Mesendoderm (in vitro differentiated cells): ENCODE measurements around the gene ARFGAP1.

ENCODE experiments used
- DNase-seq: peaks from one replicate; pipeline ENCODE4 v3.0.0; 2013
- H2AK5ac ChIP-seq: 2 replicates; pipeline ENCODE4 v1.6.1; 2013; ENCODE audit warnings: low read length, inconsistent platforms
- H2BK120ac ChIP-seq: 2 replicates; pipeline ENCODE4 v1.6.1; 2013; ENCODE audit warnings: low read depth, mild to moderate bottlenecking, low read length, moderate library complexity, mixed read lengths
- H2BK15ac ChIP-seq: replicated peaks from 2 replicates; pipeline ENCODE4 v1.6.1; 2013; ENCODE audit warnings: low read depth, mild to moderate bottlenecking, moderate library complexity
- H2BK5ac ChIP-seq: 2 replicates; pipeline ENCODE4 v1.6.1; 2013; ENCODE audit warnings: low read length, inconsistent platforms
- H3K18ac ChIP-seq: 2 replicates; pipeline ENCODE4 v1.6.1; 2013; ENCODE audit warnings: mild to moderate bottlenecking, low read length, mixed read lengths
- H3K23ac ChIP-seq: one replicate; pipeline ENCODE4 v1.6.1; 2013; ENCODE audit warnings: low read length
- H3K27ac ChIP-seq: 2 replicates; pipeline ENCODE4 v1.5.1; 2013; ENCODE audit warnings: low read depth, mild to moderate bottlenecking, inconsistent platforms, low read length, moderate library complexity
- H3K27me3 ChIP-seq: 2 replicates; pipeline ENCODE4 v1.6.1; 2013; ENCODE audit warnings: low read length, control low read depth, mild to moderate bottlenecking, inconsistent platforms; ENCODE audit not compliant: insufficient read depth, poor library complexity
- H3K36me3 ChIP-seq: 2 replicates; pipeline ENCODE4 v1.6.1; 2013; ENCODE audit warnings: low read length, inconsistent platforms; ENCODE audit not compliant: control insufficient read depth, insufficient read depth
- H3K4ac ChIP-seq: one replicate; pipeline ENCODE4 v1.6.1; 2013; ENCODE audit warnings: low read depth, mild to moderate bottlenecking, low read length, moderate library complexity
- H3K4me1 ChIP-seq: 2 replicates; pipeline ENCODE4 v1.6.1; 2013; ENCODE audit warnings: low read depth, low read length, inconsistent platforms; ENCODE audit not compliant: control insufficient read depth
- H3K4me2 ChIP-seq: 2 replicates; pipeline ENCODE4 v1.6.1; 2013; ENCODE audit warnings: low read length
- H3K4me3 ChIP-seq: 2 replicates; pipeline ENCODE4 v1.5.1; 2013; ENCODE audit warnings: mild to moderate bottlenecking, low read length
- H3K56ac ChIP-seq: one replicate; pipeline ENCODE4 v1.6.1; 2013; ENCODE audit warnings: low read length
- H3K79me1 ChIP-seq: 2 replicates; pipeline ENCODE4 v1.6.1; 2013; ENCODE audit warnings: low read length, inconsistent platforms
- H3K79me2 ChIP-seq: 2 replicates; pipeline ENCODE4 v1.6.1; 2013; ENCODE audit warnings: mild to moderate bottlenecking, low read length; ENCODE audit not compliant: control insufficient read depth, insufficient read depth
- H3K9ac ChIP-seq: 2 replicates; pipeline ENCODE4 v1.6.1; 2013; ENCODE audit warnings: low read length, inconsistent platforms
- H4K5ac ChIP-seq: one replicate; pipeline ENCODE4 v1.6.1; 2013; ENCODE audit warnings: low read length
- H4K8ac ChIP-seq: one replicate; pipeline ENCODE4 v1.6.1; 2013; ENCODE audit warnings: low read depth, mild to moderate bottlenecking, control low read depth, low read length, moderate library complexity
- WGBS: extraction: QIAGEN DNeasy Blood & Tissue Kit; methylation state at CpG from one replicate; pipeline ENCODE4 v1.1.7; 2013; ENCODE audit warnings: low lambda C conversion rate, missing lambda C conversion rate; ENCODE audit not compliant: insufficient coverage; ENCODE audit errors: extremely low coverage; 5-methylcytosine and 5-hydroxymethylcytosine counted together

ARFGAP1 gene

DNA sequence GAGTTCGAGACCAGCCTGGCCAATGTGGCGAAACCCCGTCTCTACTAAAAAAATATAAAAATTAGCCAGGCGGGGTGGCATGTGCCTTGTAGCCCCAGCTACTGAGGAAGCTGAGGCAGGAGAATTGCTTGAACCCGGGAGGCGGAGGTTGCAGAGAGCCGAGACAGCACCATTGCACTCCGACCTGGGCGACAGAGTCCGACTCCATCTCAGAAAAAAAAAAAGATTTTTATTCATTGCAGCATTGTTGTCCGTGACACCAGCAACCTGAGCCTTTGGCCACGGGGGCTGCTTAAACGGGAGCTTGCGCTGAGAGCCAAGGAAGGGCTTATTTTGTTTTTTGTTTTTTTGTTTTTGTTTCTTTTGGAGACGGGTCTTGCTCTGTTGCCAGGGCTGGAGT, 7.3 kb downstream of the ARFGAP1 start:
- H3K18ac ChIP-seq: no peak overlapping the region
- H3K9ac ChIP-seq: no peak overlapping the region
- H3K4me3 ChIP-seq: no peak overlapping the region
- H3K79me2 ChIP-seq: peaks cover 14% of the 10 kb centered on the region
- H3K4me1 ChIP-seq: no peaks in the 10 kb centered on the region
- H3K4me2 ChIP-seq: no peak overlapping the region
- no peak overlapping the region for H2AK5ac ChIP-seq
- H4K5ac ChIP-seq: no peak overlapping the region
- no peak overlapping the region for H2BK5ac ChIP-seq
- H2BK15ac ChIP-seq: no peak overlapping the region
- H4K8ac ChIP-seq: no peak overlapping the region
- H3K23ac ChIP-seq: no peak overlapping the region
- H3K27me3 ChIP-seq: no peaks in the 10 kb centered on the region
- no peak overlapping the region for H3K56ac ChIP-seq
- DNase-seq: no peak
- no peak overlapping the region for H3K4ac ChIP-seq
- no peak overlapping the region for H3K27ac ChIP-seq
- H3K79me1 ChIP-seq: peaks cover 6% of the 10 kb centered on the region
- peaks cover 12% of the 10 kb centered on the region for H3K36me3 ChIP-seq
- H2BK120ac ChIP-seq: no peak overlapping the region
- WGBS: no CpG with 5 or more reads among the region's 15 CpGs

DNA sequence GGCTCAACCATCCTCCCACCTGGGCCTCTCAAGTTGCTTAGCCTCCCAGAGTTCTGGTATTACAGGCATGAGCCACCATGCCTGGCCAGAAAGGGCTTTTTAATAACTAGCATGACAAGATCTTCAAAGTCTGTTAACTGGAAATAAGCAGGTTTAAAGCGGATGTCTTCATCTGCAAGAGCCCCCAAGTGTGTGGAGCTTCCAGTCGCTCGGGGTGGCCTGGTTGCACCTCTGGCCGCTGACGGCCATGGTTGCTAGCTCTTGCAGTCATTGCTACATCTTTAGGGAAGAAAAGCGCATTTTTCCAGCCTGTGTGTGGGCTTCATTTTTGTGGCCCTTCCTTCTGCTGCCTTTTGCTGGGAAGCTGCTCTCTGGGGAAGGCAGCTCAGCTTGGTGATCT, 7.8 kb downstream of the ARFGAP1 start:
- Histone ChIP-seq H3K23ac (no peak overlapping the region), H3K56ac (no peak overlapping the region), H2BK5ac (no peak overlapping the region), H2BK120ac (no peak overlapping the region), H3K4me3 (no peak overlapping the region), H4K8ac (no peak overlapping the region), H3K27me3 (no peaks in the 10 kb centered on the region), H3K79me2 (peaks cover 9% of the 10 kb centered on the region), H3K4ac (no peak overlapping the region), H3K27ac (no peak overlapping the region), H4K5ac (no peak overlapping the region), H3K4me1 (no peaks in the 10 kb centered on the region), H3K36me3 (peaks cover 12% of the 10 kb centered on the region), H2BK15ac (no peak overlapping the region), H3K4me2 (no peak overlapping the region), H3K79me1 (peaks cover 5% of the 10 kb centered on the region), H3K9ac (no peak overlapping the region), H3K18ac (no peak overlapping the region), H2AK5ac (no peak overlapping the region)
- WGBS: no CpG with 5 or more reads among the region's 6 CpGs
- DNase-seq: no peak

DNA sequence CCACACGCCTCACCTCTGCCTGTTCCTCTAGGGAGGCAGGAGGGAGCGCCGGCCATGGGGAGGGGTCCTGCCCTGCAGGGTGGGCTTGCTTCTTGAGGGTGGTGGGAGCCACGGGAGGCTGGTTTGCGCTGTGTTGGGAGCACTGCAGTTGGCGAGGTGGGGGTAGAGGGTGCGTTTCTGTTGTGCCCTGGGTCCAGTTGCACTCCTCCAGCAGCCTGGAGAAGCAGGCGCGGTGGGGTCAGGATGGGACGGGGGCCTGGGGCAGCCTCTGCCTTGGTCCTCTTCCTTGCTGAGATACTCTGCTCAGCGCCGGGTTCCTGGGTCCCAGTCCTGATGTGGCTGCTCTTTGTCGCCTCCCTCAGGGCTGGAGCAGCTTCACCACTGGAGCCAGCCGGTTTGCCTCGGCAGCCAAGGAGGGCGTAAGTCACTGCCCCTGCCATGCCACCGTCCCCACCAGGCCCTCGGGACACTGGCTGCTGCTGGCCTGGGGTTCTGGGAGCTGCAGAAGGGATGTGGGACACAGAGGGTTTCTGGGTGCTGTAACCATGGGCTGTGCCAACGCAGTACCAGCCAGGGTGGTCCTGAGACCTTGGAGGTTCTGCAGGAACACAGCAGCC, 8.4 kb downstream of the ARFGAP1 start:
- WGBS: no CpG with 5 or more reads among the region's 19 CpGs
- H3K56ac ChIP-seq: no peak overlapping the region
- no peak overlapping the region for H2BK15ac ChIP-seq
- H3K79me2 ChIP-seq: peaks cover 4% of the 10 kb centered on the region
- DNase-seq: peak; percentile 31
- H4K5ac ChIP-seq: no peak overlapping the region
- no peak overlapping the region for H3K4me2 ChIP-seq
- H2BK5ac ChIP-seq: no peak overlapping the region
- no peak overlapping the region for H3K23ac ChIP-seq
- no peak overlapping the region for H3K9ac ChIP-seq
- H2BK120ac ChIP-seq: no peak overlapping the region
- H2AK5ac ChIP-seq: no peak overlapping the region
- peaks cover 15% of the 10 kb centered on the region for H3K36me3 ChIP-seq
- no peaks in the 10 kb centered on the region for H3K4me1 ChIP-seq
- no peak overlapping the region for H4K8ac ChIP-seq
- H3K4me3 ChIP-seq: no peak overlapping the region
- peaks cover 5% of the 10 kb centered on the region for H3K79me1 ChIP-seq
- H3K4ac ChIP-seq: no peak overlapping the region
- H3K27me3 ChIP-seq: no peaks in the 10 kb centered on the region
- H3K18ac ChIP-seq: no peak overlapping the region
- H3K27ac ChIP-seq: no peak overlapping the region

DNA sequence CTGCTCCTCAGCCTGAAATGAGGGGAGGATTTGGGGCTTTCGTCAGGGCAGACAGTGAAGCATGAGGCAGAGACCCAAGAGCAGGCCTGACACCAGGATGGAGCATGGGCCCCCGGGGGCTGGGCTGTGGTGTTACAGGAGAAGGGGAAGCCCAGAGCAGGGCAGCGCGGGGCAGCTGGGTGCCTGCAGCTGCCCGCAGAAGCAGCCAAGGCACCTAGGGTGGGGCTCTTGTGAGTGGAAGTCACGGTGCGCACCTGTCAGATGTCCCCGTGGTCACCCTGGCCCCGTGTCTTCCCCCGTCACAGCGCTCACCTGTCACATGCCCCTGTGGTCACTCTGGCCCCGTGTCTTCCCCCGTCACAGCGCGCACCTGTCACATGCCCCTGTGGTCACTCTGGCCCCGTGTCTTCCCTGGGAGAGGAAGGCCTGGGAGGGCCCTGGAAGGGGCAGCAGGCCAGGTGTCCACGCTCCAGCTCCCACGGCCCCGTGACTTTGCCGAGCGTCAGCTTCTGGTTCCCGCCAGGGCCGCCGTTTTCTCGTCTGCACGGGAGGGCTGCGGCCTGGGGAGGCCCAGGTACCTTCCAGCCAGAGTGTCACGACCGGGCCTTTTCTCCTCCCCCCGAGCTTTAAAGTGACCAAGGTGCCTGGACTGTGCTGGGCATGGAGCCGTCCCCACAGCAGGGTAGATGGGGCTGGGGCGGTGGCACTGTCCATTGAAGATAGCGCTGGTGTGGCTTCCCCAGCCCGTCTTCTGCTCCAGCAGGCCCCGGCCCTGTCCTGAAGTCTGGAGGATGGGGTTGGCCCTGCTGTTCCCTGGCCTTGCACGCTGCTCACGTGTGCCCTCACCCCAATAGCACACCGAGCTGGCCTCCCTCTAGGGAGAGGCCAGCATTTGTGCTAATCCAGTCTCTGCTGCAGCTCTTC, 9.4 kb downstream of the ARFGAP1 start:
- H2AK5ac ChIP-seq: no peak overlapping the region
- H3K79me2 ChIP-seq: no peaks in the 10 kb centered on the region
- no peak overlapping the region for H3K56ac ChIP-seq
- peaks cover 13% of the 10 kb centered on the region for H3K36me3 ChIP-seq
- H3K27me3 ChIP-seq: no peaks in the 10 kb centered on the region
- no peaks in the 10 kb centered on the region for H3K4me1 ChIP-seq
- H3K18ac ChIP-seq: no peak overlapping the region
- no peak overlapping the region for H3K4me2 ChIP-seq
- no peak overlapping the region for H3K4ac ChIP-seq
- no peak overlapping the region for H3K9ac ChIP-seq
- no peak overlapping the region for H3K23ac ChIP-seq
- no peak overlapping the region for H3K4me3 ChIP-seq
- H2BK120ac ChIP-seq: no peak overlapping the region
- H3K79me1 ChIP-seq: peaks cover 2% of the 10 kb centered on the region
- no peak for DNase-seq
- H2BK15ac ChIP-seq: no peak overlapping the region
- H2BK5ac ChIP-seq: no peak overlapping the region
- no peak overlapping the region for H3K27ac ChIP-seq
- no peak overlapping the region for H4K8ac ChIP-seq
- H4K5ac ChIP-seq: no peak overlapping the region
- WGBS: no CpG with 5 or more reads among the region's 38 CpGs

DNA sequence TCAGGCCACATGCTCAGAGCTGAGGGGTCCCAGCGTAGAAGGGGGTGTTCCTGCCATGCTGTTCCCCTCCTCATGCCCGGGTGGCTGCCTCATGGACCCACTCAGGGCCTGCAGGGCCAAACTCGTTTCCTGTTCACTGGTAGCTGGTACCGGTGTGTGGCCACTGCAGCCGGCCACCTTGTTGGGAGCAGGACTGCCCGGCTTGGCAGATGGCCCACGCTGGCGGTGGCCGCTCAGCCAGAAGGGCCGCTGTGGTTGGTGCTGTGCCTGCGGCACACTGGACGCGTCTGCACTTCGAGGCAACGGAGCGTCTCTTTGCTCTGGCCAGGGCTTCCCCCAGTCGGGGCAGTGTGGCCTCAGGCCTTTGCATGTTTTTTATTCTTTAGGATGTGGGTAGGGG, 10.3 kb downstream of the ARFGAP1 start:
- Histone ChIP-seq H3K36me3 (peaks cover 10% of the 10 kb centered on the region), H3K18ac (no peak overlapping the region), H3K27me3 (no peaks in the 10 kb centered on the region), H4K8ac (no peak overlapping the region), H3K79me2 (no peaks in the 10 kb centered on the region), H3K56ac (no peak overlapping the region), H3K9ac (no peak overlapping the region), H3K4me2 (no peak overlapping the region), H3K79me1 (no peaks in the 10 kb centered on the region), H3K4me3 (no peak overlapping the region), H4K5ac (no peak overlapping the region), H3K23ac (no peak overlapping the region), H3K4me1 (no peaks in the 10 kb centered on the region), H2BK15ac (no peak overlapping the region), H2BK120ac (no peak overlapping the region), H3K4ac (no peak overlapping the region), H2AK5ac (no peak overlapping the region), H3K27ac (no peak overlapping the region), H2BK5ac (no peak overlapping the region)
- no CpG with 5 or more reads among the region's 17 CpGs for WGBS
- no peak for DNase-seq
